Measurements from ENCODE around the gene POLN.

The POLN gene

DNA sequence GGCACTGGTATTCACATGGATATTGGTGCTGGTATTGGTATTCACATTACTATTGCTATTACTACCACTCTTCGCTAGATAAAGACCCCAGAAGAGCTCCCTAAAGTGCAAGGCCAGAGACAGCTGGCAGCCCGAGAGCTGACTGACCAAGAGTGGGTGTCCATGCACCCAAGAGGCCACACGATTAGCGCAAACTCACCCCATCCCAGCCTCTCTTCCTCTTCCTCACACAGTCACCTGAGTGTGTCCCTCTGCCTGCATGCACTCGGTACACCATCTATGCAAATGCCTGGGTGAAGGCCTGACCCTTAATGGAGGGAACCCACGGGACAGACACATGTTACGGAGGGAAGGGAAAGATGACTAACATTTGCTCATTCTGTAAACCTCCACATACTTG, 86.7 kb downstream of the POLN start:
- no peak for DNase-seq

DNA sequence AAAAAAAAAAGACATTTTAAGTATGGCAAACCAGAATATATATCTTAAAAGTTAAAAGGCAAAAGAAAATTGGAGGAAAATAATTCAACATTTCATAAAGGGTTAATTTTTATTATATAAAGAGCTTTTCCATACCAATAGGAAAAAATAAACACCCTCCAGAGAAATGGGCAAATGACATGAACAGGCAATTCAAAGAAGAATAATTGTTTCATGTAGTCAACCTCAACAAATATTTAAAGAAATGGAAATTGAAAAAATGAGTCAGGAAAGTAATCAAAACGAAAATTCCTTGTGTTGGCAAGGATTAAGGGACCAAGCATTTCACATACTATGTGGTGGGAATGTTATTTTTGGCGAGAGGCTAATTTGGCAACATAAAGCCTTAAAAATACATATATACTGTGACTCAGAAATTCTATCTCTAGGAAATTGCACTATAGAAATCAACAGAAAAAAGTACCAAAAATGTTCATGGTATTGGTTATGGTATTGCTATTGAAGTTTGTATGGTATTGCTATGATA, 87.6 kb downstream of the POLN start:
- DNase-seq, result no peak

DNA sequence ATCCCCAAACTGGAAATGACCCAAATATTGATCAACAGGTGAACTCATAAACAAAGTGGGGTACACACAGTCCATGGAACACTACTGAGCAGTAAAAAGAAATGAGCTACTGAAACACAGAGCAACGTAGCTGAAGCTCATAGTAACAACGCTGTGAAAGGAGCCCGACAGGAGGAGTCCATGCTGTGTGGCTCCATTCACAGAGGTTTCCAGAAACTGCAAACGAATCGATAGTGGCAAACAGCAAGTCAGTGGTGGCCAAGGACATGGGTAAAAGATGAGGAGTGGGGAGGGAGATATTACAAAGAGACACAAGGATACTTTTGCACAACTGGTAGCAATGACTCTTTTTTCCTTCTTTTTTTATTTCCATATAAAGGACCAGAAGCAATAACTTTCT, 90.4 kb downstream of the POLN start:
- DNase-seq, result no peak

DNA sequence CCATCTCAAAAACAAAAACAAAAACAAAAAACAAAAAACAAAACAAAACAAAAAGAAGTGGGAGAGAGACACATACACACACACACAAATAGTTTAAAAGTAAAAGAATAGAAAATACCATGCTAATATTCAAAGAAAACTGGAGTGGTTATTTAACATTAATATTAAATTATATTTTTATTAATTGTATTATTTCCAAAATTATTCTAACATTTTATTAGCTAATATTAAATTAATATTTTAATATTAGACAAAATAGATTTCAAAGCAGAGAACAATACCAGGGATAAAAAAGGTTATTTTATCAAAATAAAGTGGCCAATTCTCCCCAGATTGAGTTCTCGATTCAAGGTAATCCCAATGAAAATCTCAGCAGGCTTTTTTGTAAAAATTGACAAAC, 91.8 kb downstream of the POLN start:
- DNase-seq, result no peak

DNA sequence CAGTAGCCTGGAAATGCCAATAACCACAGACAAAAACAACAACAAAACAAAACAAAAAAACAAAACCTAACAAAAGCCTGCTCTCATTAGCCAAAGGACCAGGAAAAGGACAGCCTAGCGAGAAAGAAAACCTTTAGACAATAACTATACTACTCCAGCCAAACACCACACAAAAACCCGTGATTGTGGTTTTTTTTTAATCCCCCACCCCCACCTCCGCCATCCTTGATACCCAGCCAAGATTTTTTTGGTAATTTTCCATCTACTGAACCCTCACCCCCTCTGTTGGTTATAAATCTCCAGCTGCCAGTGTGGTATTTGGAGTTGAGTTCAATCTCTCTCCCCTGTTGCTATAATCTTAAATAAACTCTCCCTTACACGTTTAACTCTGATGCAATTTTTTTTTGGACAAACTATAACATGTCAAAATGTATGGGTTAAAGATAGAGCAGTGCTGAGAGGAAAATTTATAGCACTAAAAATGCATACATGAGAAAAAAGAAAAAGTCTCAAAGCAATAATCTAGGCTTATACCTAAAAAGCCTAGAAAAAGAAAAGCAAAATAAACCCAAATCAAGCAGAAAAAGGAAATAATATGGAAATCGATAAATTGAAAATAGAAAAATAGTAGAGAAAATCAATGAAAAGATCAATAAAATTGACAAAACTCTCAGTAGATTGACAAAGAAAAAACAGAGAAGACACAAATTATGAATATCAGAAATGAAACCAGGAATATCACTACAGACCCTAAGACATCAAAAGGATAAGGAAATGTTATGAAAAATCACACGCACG, 99.1 kb downstream of the POLN start:
- DNase-seq, result no peak

DNA sequence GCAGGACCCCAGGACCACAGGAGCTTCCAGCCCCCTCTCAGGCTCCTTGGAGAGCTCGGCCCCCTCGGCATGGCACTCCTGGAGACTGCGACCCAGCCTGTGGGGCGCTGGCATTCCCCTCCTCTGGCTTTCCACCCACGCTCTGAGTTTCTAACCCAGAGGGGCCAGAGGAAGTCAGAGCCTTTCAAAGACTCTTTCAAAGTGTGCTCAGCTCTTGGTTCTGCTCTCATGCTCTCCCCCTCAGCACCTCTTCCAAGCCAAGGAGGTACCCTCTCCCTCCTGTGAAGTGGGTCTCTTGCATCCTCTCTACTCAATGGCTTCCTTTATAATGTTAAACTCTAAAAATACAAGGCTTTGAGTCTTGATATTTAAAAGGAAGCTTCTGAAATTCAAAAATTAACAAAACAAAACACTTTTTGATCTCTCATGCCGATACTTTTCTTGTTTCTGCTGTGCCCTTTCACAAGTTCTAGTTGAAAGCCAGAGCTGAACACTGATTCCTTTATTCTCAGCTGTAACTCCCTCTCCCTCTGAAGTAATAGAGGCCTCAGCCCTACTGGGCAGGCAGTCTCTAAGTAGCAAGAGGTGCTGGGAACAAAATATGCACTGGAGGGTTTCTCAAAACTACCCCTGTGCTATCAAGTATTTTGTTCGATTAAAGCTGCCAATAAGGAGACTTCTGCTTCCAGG, 100.0 kb downstream of the POLN start:
- DNase-seq, result no peak

DNA sequence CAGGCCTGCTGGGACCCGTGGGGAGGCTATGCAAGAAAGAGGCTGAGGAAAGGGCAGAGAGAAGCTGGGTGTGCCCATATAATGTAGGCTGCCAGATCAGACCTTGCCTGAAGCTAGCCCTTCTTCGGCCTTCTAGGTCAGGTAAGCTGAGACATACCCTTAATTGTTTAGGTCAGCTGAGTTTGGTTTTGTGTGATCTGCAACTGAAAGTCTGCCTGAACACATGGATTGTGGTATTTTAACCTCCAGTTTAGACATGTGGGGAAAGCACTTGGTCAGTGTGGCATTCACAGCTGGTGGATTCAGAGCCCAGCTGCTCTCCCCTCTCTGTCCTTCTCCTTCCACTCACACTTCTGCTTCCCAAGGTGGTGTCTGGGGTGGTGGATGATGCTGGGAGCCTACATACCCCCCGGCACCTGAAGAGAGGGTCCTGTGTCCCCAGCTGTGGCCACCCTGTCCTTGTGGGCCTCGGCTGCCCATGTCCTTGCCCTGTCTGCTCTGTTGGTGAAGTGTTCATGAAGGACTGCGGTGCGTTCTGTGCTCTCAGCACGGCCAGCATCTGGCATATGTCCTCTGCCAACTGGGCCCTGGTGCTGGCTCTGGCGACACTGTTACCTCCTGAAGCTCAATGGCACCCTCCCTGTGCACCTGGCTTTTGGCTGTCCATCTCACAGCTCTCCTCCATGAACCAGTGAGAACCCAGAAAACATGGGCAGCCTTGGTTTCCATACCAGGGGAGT, 100.7 kb downstream of the POLN start:
- DNase-seq, result no peak

DNA sequence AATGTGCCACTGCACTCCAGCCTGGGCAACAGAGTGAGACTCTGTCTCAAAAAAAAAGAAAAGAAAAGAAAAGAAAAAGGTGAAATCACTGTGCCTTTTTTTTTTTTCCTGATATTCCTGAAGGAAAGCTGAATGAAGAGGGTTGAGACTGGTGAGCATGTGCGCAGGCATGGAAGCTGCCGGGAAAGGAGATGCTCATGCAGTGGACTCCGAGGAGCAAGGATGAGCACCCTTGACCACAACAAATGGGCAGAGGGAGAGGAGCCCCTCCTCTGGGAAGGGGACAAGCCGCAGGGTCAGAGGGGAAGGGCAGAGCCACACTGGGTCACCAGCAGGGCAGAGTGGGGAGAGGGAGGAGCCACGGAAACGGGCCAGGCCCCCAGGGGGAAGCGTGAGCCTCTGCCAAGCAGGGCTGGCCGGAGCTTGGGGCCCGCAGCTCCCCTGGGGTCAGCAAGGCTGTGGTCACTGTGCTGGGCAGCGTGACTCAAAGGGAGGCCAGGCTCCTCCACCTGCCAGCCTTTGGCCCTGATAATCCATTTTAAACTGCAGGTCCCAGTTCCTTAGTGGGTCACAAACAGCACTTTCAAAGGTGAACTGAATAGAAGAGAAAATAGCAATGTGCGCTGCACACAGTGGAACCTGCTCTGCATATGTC, 102.9 kb downstream of the POLN start:
- DNase-seq, result no peak

DNA sequence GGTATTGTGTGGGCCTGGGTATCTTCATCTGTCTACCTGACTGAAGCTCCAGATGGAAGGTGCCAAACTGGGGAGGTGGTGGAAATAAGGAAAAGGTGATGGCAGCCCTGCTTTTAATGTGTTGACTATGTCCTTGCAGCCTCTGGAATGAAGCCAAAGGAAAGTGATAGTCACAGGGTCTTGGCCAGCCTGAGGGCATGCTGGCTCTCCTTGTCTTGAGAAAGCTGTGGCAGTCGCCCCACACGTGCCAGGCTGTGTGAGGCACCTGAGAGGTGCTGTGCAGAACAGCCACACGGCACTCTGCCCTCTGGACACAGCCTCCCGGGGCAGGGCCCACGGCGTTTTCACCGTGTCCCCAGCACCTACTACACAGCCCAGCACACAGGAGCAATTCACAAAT, 105.2 kb downstream of the POLN start:
- DNase-seq, result no peak

DNA sequence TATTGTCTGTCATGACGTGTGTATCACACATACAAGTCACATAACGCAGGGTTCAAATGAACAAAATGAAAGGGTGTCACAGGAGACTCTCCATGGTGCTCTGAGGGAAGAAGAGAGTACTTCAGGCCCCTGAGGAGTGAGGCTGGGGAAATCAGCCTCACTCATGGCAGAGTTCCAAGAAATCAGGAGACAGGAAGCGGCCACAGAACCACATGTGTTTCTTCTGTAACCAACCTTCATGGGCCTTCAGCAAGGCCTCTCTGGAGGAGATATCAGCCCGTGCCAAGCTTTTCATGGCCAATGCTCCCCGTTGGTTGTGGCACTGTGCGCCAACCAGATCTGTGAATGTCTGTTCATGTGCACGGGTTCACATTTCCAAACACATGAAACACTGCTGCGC, 106.8 kb downstream of the POLN start:
- DNase-seq, result no peak

DNA sequence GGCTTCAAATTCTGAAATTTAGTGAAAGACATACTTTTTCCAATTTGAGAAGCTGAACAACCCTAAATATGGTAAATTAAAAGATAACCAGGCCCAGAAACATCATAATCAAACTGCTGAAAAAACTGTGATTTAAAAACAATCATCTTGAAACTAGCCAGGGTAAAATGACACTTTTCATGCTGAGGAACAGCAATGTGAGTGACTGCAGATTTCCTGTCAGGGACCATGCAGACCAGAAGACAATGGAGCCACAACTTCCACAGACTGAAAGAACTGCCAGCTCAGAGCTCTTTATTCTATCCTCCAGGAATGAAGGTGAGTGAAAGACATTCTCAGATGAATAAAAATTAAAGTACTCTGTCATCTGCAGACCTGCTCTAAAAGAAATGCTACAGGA, 109.5 kb downstream of the POLN start:
- DNase-seq, result no peak

DNA sequence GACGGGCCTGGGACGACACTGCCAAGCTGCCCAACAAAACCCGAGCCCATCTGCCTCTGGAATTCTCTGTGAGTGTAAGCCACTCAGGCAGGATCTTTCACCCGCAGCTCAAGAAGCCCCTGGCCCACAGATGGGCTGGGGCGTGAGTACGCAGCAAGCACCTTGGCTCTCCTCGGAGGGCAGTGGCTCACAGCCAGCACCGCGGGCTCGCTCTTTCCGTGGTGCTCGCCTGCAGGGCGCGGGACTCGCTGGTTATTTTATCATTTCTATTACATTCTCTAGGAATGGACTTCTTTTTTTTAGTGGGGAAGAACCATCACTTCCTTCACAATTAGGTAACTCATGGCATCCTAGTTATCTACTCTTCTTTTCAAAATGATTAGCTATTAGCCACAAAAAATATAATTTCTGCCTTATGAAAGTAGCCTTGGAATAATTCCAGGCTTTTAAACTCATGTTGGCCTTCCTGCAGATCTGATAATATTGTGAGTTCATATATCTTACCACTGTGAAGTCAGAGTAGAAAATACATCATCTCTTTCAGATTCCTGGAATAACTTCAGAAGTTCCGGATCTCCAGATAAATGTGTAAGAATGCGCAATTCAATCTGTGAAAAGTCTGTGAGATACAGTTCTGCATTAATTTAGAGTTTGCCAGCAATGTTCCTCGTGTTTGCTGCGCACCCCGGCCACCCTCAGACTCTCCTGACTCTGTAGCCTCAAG, 114.2 kb downstream of the POLN start:
- no peak for DNase-seq

DNA sequence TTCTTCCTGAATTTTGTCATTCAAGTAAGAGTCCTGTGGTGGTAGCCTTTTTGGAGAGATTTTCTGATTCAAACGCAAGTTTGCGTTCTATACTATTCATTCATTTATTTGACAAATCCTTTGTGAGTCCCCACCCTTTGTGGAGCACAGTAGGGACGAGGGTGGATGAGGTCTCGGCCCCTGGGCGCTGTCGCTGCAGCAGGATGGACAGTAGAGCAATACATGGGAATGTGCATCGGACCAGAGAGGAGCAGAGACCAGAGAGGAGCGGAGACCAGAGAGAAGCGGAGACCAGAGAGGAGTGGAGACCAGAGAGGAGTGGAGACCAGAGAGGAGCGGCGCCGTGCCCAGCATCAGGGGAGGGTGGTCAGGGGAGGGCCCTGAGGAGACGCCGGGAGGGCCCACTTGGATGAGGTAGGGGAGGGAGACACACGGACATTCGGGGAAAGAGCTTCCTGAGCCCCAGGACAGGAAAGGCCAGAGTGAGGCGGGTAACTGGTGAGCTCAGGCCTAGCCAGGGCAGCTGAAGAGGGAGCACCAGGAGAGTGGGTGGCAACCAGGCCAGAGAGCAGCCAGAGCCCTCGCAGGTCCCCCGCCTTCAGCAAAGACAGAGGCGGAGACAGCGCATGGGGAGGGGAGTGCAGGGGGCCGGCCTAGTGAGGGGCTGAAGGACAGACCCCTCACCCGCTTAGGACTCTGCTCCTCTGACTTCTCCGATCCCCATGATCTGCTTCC, 115.4 kb downstream of the POLN start:
- no peak for DNase-seq

DNA sequence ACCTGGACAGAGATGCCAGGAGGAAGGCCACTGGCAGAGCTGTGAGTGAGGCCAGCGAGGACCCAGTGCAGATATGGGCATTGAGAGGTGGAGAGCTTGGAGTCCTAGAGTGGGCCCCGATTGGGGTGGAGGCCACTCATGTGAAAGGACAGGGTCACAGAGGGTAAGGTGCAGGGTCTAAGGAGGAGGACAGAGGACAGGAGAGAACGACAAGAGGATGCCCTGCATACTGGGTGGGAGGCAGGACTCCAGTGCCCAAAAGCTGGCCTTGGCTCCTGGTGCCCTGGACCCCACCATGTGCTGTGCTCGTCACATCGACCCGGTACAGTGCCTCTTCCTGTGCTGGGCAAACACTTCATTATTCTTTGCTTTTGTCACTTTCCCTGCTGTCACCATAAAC, 116.1 kb downstream of the POLN start:
- DNase-seq, result no peak

DNA sequence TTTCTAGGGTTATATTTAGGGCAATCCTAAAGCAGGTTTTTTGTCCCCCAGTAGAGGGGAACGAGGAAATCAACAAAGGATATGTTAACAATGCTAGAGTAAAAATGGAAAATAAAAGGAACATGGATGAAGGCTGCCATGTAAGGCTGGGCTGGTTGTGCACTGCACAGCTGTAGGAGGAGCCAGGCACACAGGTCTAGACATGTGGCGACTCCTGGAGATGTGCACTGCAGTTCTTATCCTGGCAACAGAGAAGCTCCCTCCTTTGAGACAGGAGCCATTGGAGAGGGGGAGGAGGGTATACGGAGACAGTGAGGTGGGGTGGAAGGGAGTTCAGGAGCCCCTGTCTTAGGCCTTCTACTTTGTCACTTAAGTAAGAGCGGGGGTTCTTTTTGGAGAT, 116.9 kb downstream of the POLN start:
- DNase-seq, result no peak

DNA sequence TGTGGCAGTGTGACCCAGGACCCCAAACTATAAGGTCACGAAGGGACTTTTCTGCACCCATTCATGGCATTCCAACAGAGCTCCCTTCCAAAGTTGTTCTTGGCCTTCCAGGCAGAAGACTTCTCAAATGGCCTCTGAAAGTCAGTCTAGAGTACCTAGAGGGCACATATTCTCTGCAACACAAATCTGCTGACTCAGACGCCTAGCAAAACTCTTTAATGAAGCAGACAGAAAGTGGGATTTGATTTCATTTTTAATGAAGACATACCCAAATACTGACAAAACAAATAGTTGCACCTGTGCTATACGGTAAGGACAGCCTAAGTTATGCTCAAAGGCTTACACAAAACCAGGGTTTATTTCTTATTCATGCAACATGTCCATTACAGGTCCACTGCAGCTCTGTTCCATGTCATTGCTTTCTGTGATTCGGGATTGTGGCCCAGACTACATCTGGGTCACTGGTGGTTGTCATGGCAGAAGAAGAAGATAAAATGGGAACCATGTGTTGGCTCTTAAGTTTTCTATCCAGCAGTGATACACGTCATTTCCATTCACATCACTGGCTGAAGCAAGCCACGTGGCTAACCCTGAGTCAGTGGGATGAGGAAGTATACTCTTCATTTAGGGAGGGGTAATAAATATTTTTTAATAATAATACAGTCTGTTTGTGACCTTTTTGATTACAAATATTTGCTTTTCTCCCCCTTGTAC, 125.1 kb downstream of the POLN start:
- DNase-seq, result no peak

DNA sequence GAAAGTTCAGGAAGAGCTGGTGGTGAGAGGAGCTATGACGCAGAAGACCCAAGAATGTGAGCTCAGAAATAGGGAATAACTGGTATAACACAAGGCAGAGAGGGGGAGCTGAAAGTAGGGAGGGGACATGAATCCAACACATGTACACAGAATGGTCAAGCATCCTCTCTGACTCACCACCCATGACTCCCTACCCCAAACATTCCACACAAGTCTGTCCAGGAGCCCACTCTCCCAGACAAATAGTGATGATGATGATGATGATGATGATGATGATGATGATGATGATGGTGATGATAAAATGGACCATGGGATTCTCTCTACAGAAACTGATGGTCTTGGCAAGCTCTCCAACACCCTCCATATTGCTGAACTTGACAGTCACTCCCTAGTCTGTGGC, 136.4 kb downstream of the POLN start:
- no peak for DNase-seq

DNA sequence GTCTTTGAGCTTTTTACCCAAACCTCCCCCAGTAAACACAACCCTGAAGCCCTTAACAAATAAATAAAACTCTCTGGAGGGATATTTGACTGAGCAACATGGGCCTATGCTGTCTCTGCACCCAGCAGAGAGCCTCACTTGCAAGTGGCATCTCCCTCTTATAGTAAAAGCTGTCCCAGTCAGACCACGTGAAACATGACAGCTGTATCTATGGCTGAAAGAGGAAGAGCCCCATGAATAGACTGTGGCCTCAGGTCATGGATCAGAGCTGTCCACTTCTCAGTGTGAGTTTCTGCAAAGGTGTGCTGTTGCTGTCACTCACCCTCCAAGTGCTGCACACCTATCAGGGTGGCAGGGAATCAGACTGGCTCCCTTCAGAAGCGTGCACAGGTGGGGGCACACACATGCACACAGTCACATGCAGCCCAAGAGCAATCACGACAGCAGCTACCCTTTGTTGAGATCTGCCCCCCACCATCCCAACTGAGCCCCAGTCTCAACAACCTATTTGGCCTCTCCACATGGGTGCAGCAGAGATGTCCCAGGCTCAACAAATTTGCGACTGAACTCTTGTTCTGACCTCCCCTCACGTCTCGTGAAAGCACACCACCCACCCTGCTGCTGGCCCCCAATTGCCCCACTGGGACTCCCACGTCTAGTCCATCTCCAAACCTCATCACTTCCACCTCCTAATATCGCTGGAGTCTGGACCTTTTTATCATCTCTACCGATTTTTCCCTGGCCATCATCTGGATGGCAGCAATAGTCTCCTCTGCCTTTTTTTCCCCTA, 137.2 kb downstream of the POLN start:
- DNase-seq, result no peak

DNA sequence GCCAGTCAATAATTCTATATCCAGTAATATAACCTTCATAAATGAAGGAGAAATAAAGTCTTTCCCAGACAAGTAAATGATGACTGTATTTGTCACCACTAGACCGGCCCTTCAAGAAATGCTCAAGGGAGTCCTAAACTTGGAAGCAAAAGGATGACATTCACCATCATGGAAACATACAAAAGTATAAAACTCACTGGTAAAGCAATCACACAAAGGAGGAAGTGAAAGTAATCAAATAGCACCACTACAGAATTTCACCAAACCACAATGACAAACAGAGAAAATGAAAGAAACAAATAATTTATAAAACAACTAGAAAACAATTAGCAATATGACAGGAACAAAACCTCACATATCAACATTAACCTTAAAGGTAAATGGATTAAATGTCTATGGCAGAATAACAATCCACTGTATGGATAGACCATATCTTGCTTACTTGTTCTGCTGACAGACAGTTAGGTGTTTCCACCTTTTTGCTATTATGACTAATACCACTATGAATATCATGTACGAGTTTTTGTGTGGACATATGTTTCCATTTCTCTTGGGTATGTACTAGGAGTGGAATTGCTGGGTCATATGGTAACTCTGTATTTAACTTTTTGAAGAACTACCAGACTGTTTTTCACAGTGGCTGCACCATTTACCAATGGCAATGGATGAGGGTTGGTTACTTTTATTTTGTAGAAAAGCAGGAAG, 137.9 kb downstream of the POLN start:
- no peak for DNase-seq
